A673 (cell line): ENCODE measurements around the gene CTAGE8. TPM values are rescaled to one million over a fixed set of nuclear protein-coding genes. Genes with fewer than 3 reads are reported as not detected.
A peak's percentile ranks its signal among the peaks of the same experiment; 100 is the strongest.
"Not testable (repeated sequence)": the region's sequence is repeated elsewhere in the genome, so short reads cannot be mapped to it uniquely, and the experiment has no call there.

Experiments used
- BruUV-seq: library from RNA; stranded (reverse); fragments of 400-500 nt; replicated peaks from 2 replicates; lab custom pipeline; 2021; lab: Mats Ljungman, UMichigan
- CTCF ChIA-PET: fragments of 300-600 bp; sonication (Branson Sonifier 250); formaldehyde crosslinking; loops from one replicate; lab custom pipeline; 2022; ENCODE audit warnings: antibody characterized with exemption; lab: Charles Lee
- POLR2A ChIA-PET: fragments of 300-600 bp; sonication (Branson Sonifier 250); formaldehyde crosslinking; loops from one replicate; lab custom pipeline; 2022; ENCODE audit warnings: antibody characterized with exemption; ENCODE audit not compliant: low non-redundant PET; lab: Charles Lee
- DNase-seq: peaks from one replicate; pipeline ENCODE4 v3.0.0-alpha.2; 2015; ENCODE audit warnings: low spot score
- H3K27ac ChIP-seq: fragments of 200-600 bp; sonication (generic); 2 replicates; pipeline ENCODE4 v1.5.1; 2016; ENCODE audit warnings: mixed run types, low read depth, mild to moderate bottlenecking, mixed read lengths, antibody characterized with exemption, low read length; ENCODE audit not compliant: poor library complexity, severe bottlenecking
- H3K27me3 ChIP-seq: fragments of 200-600 bp; sonication (generic); replicated peaks from 2 replicates; pipeline ENCODE4 v1.6.1; 2017; ENCODE audit warnings: mixed run types, low read depth, mild to moderate bottlenecking, mixed read lengths, antibody characterized with exemption, low read length; ENCODE audit not compliant: insufficient read depth, poor library complexity
- H3K36me3 ChIP-seq: fragments of 200-600 bp; sonication (generic); 2 replicates; pipeline ENCODE4 v1.6.1; 2016; ENCODE audit warnings: mixed run types, mild to moderate bottlenecking, mixed read lengths, antibody characterized with exemption, low read length; ENCODE audit not compliant: insufficient read depth, poor library complexity, severe bottlenecking
- H3K4me1 ChIP-seq: fragments of 200-600 bp; sonication (generic); 2 replicates; pipeline ENCODE4 v1.6.1; 2017; ENCODE audit warnings: mixed run types, mild to moderate bottlenecking, mixed read lengths, antibody characterized with exemption, low read length; ENCODE audit not compliant: insufficient read depth, poor library complexity, severe bottlenecking
- H3K4me3 ChIP-seq: fragments of 200-600 bp; sonication (generic); 2 replicates; pipeline ENCODE4 v1.5.1; 2016; ENCODE audit warnings: low read depth, mixed run types, mild to moderate bottlenecking, mixed read lengths, low read length; ENCODE audit not compliant: poor library complexity, severe bottlenecking
- H3K9me3 ChIP-seq: fragments of 200-600 bp; sonication (generic); 2 replicates; pipeline ENCODE4 v1.6.1; 2016; ENCODE audit warnings: mixed run types, low read depth, mild to moderate bottlenecking, mixed read lengths, antibody characterized with exemption, low read length; ENCODE audit not compliant: poor library complexity, severe bottlenecking
- EZH2 ChIP-seq: fragments of 200-600 bp; sonication (generic); IDR thresholded peaks from 2 replicates; pipeline ENCODE4 v1.6.1; 2017; ENCODE audit warnings: borderline replicate concordance, low read depth, mild to moderate bottlenecking, mixed read lengths, antibody characterized with exemption, low read length; ENCODE audit not compliant: poor library complexity, severe bottlenecking
- intact Hi-C: fragments of 100-400 bp; cut with micrococcal nuclease; formaldehyde crosslinking; loops from one replicate; pipeline ENCODE4 v1.10.0; 2022; ENCODE audit not compliant: unreplicated experiment
- total RNA-seq: library from RNA; stranded (reverse); gene quantifications from 2 replicates; pipeline ENCODE4 v1.2.3, GENCODE V29; 2021
- TF ChIP-seq, protein P1 (sequence below): fragments of 300-800, 200-600 bp; sonication (generic); conservative IDR thresholded peaks from 2 replicates; pipeline ENCODE4 v1.5.1; 2017; ENCODE audit warnings: low read depth, mild to moderate bottlenecking, antibody characterized with exemption, low read length, moderate library complexity, mixed read lengths

CTAGE8 gene
- total RNA-seq, 1 experiment from 2014 or later = 2.1 TPM

DNA sequence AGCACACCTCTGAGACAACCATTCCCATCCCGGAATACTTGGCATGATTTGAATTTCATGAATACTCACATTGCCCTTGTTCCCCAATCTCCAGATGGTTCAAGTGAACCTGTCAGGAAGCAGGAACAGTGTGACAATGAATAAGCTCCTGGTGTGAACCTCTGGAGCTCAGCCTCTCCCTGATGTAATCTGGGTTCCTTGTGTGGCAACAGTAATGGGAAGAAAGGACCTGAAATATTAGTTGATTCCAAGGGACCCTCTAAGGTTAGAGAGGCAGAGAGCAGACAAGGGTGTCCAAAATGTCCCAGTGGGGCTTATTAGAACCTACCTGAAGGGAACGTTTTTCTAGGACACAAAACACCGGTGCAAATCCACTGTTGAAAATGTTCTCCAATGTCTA is 13.0 kb downstream of the CTAGE8 start:
- POLR2A ChIA-PET = no interaction called here
- BruUV-seq = no TSS peak
- no peaks in the 10 kb centered on the region for H3K27me3 ChIP-seq
- CTCF ChIA-PET = no interaction called here
- no peak overlapping the region for H3K4me3 ChIP-seq
- H3K36me3 ChIP-seq = no peaks in the 10 kb centered on the region
- peak; percentile 87 for DNase-seq
- TF ChIP-seq, protein P1, sequence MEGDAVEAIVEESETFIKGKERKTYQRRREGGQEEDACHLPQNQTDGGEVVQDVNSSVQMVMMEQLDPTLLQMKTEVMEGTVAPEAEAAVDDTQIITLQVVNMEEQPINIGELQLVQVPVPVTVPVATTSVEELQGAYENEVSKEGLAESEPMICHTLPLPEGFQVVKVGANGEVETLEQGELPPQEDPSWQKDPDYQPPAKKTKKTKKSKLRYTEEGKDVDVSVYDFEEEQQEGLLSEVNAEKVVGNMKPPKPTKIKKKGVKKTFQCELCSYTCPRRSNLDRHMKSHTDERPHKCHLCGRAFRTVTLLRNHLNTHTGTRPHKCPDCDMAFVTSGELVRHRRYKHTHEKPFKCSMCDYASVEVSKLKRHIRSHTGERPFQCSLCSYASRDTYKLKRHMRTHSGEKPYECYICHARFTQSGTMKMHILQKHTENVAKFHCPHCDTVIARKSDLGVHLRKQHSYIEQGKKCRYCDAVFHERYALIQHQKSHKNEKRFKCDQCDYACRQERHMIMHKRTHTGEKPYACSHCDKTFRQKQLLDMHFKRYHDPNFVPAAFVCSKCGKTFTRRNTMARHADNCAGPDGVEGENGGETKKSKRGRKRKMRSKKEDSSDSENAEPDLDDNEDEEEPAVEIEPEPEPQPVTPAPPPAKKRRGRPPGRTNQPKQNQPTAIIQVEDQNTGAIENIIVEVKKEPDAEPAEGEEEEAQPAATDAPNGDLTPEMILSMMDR = no peak
- no peak for TF ChIP-seq EZH2
- peak overlapping the region; percentile 62 for H3K27ac ChIP-seq
- intact Hi-C loops = no loop called here
- H3K9me3 ChIP-seq = no peaks in the 10 kb centered on the region
- peaks cover 17% of the 10 kb centered on the region for H3K4me1 ChIP-seq

DNA sequence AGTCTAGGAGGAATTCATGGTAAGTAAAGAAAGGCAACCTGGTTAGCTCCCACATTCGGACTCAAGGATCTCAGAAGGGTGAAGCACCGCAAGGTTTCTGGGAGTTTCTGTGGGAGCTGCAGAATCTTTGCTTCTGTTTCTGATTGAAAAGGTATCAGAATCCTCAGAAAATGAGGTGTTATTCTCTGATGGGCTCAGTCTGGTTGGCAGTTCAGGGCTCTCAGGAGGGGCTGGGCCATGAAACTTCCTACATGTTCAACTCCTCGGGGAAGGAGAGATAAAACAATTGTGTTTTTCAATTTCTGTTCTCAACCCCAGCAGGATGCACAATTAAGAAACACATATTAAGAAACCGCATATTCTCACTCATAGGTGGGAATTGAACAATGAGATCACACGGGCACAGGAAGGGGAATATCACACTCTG is 13.6 kb downstream of the CTAGE8 start:
- ChIA-PET POLR2A (no interaction called here), CTCF (no interaction called here)
- H3K27ac ChIP-seq = peak overlapping the region; percentile 62
- no peak overlapping the region for H3K4me3 ChIP-seq
- H3K9me3 ChIP-seq = no peaks in the 10 kb centered on the region
- H3K36me3 ChIP-seq = no peaks in the 10 kb centered on the region
- peaks cover 17% of the 10 kb centered on the region for H3K4me1 ChIP-seq
- DNase-seq = peak; percentile 58
- TF ChIP-seq, protein P1 = no peak
- TF ChIP-seq EZH2 = no peak
- intact Hi-C loops = no loop called here
- BruUV-seq = no TSS peak
- H3K27me3 ChIP-seq = no peaks in the 10 kb centered on the region

DNA sequence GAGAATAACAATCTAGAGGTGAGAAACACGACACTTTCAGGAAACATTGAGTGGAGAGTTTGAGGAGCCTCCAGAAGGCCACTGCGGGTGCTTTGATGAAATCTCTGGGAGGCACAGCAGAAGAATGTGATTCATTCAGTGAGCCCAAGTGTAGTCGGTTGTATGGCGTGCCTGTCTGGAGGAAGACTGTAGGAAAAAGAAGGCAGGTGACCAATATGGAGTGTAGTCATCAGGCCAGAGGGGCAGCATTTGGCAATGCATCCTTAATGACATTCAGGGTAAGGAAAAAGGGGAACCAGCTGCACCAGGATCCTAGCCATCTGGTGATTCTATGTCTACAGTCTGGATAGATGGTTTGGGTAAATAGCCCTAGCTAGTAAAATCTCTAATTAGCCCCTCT is 16.8 kb downstream of the CTAGE8 start:
- CTCF ChIA-PET, H3K27me3 ChIP-seq, H3K4me3 ChIP-seq, H3K36me3 ChIP-seq, POLR2A ChIA-PET, DNase-seq, intact Hi-C loops, H3K9me3 ChIP-seq, H3K27ac ChIP-seq, BruUV-seq: not testable (repeated sequence)
- H3K4me1 ChIP-seq = peaks cover 17% of the 10 kb centered on the region

DNA sequence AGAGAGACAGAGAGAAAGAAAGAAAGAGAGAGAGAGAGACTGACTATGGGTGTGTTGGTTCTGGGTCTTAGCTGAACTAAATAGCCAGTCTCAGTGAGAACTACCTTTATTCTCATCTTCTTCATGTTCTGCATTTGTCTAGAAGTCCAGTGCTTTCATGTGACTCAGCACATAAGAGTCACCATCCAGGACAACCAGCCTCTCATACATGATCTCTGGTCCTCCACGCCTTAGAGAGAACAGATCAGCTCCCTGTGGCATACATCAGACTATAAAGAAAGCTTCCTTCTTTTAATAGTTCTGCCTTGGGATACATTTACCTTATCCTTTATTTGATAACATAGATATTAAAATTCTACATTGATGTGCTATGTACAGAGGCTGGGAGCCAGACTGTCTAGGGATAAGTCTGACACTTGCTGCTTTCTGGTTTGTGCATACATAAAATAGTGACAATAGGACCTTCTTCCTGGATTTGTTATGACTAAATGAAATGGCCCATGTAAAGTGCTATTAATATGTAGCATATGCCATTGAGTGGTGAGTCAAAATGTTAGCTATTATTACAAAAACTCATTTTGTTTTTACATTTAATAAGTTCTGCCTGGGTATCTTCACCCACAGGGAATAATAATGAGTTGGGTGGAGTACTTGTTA is 21.3 kb downstream of the CTAGE8 start:
- H3K4me3 ChIP-seq, H3K4me1 ChIP-seq, H3K27ac ChIP-seq, H3K27me3 ChIP-seq, DNase-seq, POLR2A ChIA-PET, intact Hi-C loops, BruUV-seq, H3K9me3 ChIP-seq, CTCF ChIA-PET, H3K36me3 ChIP-seq: not testable (repeated sequence)

DNA sequence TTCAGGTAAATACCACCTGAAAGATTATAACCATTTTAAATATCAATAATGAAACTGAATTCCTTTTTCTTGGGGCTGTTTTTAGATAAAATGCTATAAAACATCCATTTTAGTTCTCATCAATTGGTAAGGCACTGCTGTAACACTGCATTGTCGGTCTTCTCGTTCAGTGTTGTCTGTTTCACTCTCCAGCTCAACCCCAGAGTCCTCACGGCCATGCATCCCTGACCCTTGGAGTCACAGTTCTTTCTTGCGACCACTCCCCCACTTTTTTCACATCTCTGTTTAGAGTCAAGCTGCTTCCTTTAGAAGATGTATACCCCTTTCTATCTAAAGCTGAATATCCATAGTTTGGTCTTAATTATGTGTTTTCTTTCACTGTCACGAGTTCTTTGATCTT is 22.1 kb downstream of the CTAGE8 start:
- H3K27me3 ChIP-seq, H3K4me1 ChIP-seq, H3K27ac ChIP-seq, POLR2A ChIA-PET, DNase-seq, BruUV-seq, CTCF ChIA-PET, H3K36me3 ChIP-seq, H3K4me3 ChIP-seq, intact Hi-C loops, H3K9me3 ChIP-seq: not testable (repeated sequence)

DNA sequence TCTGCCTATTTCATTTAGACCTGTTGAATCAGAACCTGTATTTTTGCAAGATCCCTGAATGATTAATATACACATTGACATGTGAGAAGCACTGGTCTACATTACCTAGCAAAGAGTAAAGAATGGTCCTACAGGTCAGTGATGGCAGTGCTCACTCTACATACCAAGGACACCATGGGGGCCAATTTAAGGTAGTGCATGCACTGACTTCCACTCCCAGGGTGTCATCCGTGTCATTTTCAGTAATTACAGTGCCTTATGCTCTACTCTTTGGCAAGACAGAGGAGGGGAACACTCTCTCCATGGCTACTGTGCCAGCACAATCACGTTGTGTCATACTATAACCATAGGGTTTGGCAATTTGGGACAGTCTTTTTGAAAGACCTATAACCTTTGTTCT is 23.7 kb downstream of the CTAGE8 start:
- DNase-seq, H3K27me3 ChIP-seq, H3K27ac ChIP-seq, BruUV-seq, H3K4me3 ChIP-seq, intact Hi-C loops, CTCF ChIA-PET, H3K4me1 ChIP-seq, POLR2A ChIA-PET, H3K36me3 ChIP-seq, H3K9me3 ChIP-seq: not testable (repeated sequence)
